Prostate gland (tissue), 2 donors: ENCODE data around the gene FOXJ1.

ENCODE experiments used
- POLR2A ChIP-seq: fragments of 450-650 bp; IDR thresholded peaks from one replicate; pipeline ENCODE4 v1.6.1; 2016; ENCODE audit warnings: antibody characterized with exemption, mild to moderate bottlenecking
- TF ChIP-seq, protein P1 (sequence below), 4 experiments: fragments of 200-600 bp in 2 of 4; fragments of 450-650 bp in 2 of 4; sonication (generic) in 2 of 4; IDR thresholded peaks; 1 replicate in 3 of 4; 2 replicates in 1 of 4; pipeline ENCODE4 v1.5.1; 2016 to 2019; ENCODE audit warnings: antibody characterized with exemption in 4 of 4, mild to moderate bottlenecking in 2 of 4, moderate library complexity in 2 of 4

- TF ChIP-seq, protein P1, sequence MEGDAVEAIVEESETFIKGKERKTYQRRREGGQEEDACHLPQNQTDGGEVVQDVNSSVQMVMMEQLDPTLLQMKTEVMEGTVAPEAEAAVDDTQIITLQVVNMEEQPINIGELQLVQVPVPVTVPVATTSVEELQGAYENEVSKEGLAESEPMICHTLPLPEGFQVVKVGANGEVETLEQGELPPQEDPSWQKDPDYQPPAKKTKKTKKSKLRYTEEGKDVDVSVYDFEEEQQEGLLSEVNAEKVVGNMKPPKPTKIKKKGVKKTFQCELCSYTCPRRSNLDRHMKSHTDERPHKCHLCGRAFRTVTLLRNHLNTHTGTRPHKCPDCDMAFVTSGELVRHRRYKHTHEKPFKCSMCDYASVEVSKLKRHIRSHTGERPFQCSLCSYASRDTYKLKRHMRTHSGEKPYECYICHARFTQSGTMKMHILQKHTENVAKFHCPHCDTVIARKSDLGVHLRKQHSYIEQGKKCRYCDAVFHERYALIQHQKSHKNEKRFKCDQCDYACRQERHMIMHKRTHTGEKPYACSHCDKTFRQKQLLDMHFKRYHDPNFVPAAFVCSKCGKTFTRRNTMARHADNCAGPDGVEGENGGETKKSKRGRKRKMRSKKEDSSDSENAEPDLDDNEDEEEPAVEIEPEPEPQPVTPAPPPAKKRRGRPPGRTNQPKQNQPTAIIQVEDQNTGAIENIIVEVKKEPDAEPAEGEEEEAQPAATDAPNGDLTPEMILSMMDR (IDR thresholded peaks at IDR 0.05) = no peak
- no peak for TF ChIP-seq POLR2A
These were observed 19.1 kb downstream of the FOXJ1 start for GRCh38 chr17:76121932-76122430.
